GM18499 (cell line): ENCODE results near the gene GSTO1.
"Not testable (repeated sequence)": the region's sequence is repeated elsewhere in the genome, so short reads cannot be mapped to it uniquely, and the experiment has no call there.

Experiments
- ATAC-seq: cut with Tn5 transposase; IDR thresholded peaks from one replicate; pipeline ENCODE4 v1.9.1; 2021; ENCODE audit warnings: moderate number of reproducible peaks; ENCODE audit not compliant: insufficient read depth, unreplicated experiment

GSTO1 gene

DNA sequence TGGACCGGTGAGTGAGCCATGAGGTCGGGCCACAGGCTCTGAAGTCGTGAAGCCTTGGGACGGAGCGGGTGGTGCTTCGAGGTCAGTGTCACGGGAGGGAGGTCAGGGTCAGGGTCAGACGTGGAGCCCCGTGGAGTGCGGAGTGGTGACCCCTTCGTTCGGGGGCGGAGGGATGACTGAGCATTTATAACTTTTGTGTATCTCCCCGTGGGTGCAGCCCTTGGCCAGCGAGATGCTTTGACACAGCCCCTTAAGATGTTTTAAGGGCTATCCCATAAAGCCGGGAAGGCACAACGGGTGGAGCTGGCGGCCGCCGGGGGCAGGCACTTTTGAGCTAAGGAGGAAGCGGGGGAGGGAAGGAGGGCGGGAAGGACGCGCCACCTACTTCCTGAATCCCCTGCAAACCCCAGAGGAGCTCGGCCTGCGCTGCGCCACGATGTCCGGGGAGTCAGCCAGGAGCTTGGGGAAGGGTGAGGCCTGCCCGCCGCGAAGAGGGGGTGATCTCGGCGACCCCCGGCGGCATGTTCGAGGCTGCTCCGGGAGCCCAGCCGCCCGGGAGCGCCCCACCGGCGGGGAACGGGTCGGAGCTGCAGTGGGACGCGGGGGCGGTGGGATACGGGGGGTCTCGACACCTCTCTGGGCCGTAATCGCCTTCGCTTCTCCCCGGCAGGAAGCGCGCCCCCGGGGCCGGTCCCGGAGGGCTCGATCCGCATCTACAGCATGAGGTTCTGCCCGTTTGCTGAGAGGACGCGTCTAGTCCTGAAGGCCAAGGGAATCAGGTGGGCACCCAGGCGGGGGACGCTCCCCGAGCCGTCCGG lies at the start of gene GSTO1:
TSS of gene GSTO1 (plus strand) at position 400 of the 818 bp plus-strand sequence. CDS start at position 437, 37 bp downstream.
- ATAC-seq, result no peak

DNA sequence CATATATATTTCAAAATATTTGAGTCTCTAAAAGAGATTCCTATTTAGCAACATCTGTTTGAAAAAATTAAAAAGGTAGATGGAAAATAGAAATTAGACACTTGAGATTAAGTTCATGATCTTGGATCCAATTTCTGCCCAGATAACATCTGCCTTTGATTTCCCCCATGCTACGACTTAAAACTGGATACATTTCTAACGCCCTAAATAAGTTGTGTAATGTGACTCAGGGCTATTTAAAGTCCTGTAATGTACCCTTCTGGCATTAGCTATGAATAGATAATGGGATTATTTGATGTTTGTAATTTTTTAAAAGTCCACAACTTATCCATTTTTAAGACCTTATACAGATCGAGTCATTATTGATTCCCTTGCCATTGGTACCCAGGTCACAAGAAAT lies 46.0 kb upstream of the GSTO1 start:
- no peak for ATAC-seq

DNA sequence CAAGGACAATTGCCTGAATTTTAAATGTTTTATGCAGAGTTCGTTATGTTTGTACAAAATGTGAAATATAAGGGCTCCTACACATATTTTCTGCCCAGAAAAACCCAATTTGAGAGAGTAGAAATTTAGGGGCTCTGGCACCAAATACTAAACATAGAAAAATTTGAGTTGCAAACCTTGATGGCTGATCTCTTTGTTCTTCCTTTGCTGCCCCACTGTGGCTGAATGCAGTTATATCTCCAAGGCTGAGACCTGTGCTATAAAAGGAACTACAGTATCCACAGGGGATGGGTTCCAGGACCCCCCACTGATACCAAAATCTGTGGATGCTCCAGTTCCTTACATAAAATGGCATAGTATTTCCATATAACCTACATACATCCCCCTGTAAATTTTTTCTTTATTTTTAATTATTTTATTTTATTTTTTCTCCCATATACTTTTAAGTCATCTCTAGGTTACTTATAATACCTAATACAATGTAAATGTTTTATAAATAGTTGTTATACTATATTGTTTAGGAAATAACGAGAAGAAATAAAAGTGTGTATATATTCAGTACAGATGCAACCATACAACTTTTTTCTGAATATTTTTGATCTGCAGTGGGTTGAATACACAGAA lies 45.0 kb upstream of the GSTO1 start:
- no peak for ATAC-seq

DNA sequence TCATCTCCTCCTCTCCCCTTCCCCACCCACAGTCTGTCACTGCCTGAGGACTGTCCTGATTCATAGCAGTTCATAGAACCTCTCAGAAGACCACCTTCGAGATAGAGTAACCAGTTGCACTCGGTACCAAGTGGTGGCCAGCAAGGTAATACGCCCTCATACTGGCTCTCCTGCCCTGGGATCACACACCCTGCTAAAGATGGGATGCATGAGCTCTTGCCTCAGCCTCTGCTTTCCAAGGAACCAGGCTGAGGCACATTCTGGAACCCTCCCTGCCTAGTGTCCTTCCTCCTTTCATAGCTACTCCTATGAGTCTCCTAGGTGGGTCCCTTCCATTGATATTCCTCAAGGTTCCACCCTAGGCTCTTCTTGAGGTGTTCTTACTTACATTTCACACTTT lies 38.1 kb upstream of the GSTO1 start:
- no peak for ATAC-seq

DNA sequence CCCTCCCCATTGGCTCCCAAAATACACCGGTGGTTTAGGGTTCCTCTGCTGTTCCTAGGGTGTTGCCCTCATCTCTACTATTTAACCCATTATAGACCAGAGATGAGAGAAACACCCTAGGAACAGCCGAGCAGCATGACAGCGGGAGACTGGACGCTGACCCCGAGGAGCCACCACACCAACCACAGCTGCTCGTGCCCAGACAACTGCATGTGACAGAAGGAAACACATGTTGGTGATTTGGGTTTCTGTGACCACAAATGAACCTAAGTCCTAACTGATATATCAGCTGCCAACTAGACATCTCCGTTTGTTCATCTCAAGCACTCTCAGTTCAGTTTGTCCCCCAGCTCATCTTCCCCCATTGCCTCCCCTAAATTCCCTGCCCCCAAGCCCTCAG lies 35.9 kb upstream of the GSTO1 start:
- ATAC-seq, result no peak

DNA sequence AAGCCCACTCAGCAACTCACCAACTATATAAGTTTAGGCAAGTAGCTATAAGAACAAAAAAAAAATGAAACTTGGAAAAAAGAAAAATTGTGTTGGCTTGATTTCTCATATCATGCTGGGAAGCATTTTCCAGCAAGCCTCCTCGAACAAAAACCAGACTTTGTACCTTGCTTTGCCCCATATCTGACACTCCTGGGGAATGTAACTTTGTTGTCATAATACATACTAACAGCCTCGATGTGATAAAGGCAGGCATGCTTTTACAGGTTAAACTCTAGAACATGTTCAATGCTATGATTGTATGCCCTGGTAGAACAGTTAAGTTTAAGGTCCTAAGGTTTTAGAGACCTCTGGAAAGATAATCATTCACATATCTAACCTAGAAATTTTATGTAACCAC lies 34.2 kb upstream of the GSTO1 start:
- ATAC-seq, result no peak

DNA sequence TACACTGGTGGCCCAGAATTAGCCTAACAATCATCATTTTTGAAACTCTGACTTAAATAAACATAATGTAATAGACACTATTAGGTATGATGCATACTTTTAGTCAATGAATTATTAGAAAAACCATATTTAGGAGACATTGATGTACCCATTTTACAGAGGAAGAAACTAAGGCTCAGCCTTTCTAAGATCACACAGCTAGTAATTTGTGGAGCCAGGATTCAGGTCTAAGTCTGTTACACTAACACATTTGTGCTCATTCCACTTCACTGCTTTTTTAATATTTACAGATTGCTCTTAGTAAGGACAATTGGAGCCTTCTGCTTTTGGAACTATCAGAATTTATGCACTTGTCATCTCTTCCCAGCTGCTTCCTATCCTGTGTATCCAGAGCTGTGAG lies 31.4 kb upstream of the GSTO1 start:
- no peak for ATAC-seq

DNA sequence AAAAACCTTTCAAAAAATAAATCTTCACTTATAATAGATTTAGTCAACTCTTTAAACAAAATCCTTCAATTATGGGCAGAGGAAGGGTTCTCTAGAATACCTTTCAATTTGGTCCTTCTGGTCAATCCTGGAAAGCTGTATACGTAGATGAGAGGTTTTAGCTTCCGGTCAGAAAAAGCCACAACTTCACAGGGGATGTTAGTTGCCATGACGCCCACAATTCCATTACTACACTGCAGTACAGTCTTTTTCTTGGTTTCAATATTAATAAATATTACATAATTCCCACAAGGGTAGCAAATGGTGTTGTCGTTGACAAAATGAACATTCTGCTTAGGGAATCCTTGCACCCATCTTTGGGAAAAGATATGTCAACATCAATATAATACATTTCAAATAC lies 24.2 kb upstream of the GSTO1 start:
- ATAC-seq, result no peak

DNA sequence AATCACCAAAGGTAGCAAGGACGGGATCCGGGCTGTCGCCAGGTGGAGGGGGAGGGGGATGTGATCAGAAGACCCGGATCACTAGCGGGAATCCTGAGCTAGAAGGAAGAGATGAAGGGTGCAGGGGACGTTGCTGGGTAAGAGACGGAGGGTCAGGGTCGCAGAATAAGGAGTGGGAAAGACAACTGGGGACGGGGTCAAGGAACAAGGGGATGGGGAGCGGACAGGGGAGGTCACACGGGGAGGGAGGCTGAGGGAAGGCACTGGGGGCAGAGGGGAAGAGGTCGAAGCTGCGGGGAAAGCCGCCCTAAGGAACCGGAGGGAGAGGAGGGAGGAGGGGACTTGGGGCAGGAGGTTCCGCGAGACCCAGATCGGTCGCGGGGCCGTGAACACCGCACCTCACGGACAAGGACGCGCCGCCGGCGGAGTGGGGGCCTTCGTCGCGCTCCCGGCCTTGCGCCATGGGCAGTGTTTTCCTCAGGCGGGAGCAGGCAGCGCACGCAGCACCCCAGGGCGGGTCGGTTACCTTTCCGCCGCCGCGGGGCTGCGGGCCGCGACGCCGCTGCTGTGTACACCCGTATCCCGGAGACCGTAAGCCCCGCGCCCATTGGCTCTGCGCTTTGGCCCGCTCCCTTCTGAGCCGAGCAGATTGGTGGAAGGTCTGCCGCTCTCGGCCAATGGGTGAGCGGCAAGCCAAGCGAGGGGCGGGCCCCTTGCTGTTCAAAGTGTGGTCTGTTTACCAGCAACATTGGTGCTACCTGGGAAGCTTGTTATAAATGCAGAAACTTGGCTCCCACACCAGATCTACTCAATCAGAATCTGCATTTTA lies 22.7 kb upstream of the GSTO1 start, which contains the start of gene CFAP43:
TSS of gene CFAP43 (minus strand) at position 581 of the 829 bp plus-strand sequence. CDS start at position 463, 118 bp downstream.
- ATAC-seq, result peak; percentile 100

DNA sequence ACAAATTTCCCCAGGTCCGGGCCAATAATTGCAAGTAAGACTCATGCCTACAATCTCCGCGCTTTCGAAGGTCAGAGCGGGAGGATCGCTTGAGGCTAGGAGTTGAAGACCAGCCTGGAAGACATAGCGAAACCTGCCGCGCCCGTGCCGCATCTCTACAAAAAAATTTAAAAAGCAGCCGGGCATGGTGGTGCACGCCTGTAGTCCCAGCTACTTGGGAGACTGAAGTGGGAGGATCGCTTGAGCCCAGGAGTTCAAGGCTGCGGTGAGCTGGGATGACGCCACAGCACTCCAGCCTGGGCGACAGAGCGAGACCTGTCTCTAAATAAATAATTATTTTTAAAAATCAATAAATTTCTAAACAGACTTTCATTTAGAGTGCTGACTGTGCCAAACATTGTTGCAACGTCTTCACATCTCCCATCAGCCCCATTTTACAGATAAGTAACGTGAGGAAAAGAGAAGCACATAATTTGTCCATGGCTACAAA lies 22.0 kb upstream of the GSTO1 start:
- ATAC-seq, result no peak

DNA sequence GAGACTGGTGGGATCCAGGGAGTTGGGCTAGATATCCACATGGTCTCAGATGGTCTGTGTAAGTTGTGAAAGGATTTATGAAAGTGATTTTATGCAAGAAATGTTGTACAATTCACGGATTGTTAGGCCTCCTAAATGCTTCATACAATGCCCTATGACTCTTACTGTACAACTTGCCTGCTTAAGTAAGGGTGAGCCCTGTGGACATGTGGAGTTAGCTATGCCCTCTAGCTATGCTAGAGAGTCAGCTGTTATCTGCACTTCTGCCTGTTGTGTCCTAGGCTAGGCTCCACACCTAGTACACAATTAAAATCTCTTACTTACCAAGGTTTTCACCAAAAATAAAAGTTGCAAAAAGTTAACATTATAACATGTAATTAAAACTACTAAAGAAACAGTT lies 20.9 kb upstream of the GSTO1 start:
- no peak for ATAC-seq

DNA sequence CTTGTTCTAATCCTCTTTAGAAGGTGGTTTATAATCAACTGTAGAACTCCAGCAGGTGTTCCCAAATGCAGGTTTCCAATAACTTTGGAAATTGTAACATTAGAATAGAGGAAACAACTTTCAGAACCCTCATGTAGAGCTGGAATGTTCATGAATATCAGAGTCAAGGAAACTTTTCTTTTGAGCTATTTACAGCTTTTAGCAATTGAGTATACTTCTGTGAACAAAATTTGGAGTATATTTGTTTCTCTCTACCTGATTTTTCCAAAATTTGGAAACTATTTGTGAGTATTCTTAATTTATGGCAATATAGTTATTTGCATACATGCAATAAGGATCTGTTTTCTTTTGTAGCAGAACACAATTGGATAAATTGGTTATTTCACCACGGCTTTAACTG lies 19.8 kb upstream of the GSTO1 start:
- ATAC-seq, result no peak

DNA sequence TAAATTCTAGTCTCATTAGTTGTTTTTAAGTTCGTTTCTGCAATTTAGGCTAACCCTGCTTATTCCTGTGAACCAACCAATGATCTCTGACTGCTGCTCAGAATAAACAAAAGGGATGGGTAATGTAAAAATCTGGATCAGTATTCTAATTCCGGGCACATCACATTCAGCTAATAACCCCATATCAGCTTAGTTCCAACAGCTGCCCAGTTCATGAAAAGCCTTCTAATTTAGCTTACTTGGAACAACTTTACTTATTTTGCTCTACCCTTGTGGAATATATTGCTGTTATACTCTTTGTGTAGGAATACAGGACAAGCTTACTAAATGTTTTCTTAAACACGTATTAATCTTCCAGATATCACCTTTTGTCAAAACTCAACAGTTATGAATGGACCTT lies 18.9 kb upstream of the GSTO1 start:
- ATAC-seq, result no peak

DNA sequence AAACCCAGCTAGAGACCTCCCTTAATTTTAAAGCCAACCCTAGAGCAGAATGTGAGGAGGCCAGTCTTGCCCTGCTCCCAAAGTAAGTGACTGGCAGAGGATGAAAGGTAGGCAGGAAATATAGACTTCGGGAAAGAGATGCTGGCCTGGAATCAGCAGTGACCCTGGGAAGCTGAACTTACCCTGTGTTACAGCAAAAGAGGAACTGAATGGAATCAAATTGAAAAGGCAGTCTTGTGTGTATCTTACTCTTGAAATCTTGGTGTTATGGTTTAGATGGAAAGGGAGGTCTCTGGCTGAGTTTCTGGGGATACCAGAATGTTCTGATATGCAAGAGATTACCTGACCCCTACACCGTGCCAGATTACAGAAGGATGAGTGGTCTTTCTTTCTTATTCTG lies 14.6 kb upstream of the GSTO1 start:
- no peak for ATAC-seq

DNA sequence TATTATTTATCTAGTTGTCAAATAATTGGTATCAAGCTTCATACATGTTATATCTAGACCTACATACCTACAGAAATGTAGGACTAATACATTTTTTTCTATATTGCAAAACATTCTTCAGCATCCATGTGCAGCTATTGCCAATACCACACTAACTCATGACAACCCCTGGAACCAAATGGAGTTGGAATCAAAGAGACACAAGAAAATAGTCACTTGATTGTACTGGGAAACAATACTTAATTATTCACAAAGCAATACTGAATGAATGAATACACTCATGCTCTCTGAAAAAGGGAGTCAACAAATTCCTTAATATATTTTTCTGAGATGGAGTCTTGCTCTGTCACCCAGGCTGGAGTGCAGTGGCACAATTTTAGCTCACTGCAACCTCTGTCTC lies 12.1 kb upstream of the GSTO1 start:
- no peak for ATAC-seq

DNA sequence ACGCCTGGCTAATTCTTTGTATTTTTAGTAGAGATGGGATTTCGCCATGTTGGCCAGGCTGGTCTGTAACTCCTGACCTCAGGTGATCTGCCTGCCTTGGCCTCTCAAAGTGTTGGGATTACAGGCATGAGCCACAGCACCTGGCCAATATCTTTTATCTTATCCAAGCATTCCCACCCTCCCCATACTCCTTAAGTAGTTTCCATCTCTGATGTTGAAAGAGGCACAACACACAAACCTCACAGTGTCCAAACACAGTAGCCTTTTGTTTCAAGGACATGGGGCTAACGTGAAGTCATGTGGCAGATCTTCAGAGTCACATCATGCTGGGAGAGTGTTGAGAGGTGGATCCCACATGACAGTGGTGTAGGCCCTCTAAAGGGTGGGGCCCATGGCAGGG lies 11.7 kb upstream of the GSTO1 start:
- ATAC-seq, result not testable (repeated sequence)

DNA sequence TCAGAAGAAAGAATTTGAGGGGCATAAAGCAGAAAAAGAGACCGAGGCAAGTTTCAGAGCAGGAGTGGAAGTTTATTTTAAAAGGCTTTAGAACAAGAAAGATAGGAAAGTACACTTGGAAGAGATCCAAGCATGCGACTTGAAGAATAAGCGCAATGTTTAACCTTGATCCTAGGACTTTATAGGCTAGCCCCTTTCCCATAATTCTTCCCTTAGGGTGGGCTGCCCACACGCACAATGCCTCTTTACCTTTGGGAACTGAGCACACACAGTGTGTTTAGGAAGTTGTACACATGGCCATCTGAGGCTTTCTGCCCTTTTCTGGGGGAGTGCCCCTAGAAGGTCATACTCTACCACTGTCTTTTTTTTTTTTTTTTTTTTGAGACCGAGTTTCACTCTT lies 11.2 kb upstream of the GSTO1 start:
- no peak for ATAC-seq

DNA sequence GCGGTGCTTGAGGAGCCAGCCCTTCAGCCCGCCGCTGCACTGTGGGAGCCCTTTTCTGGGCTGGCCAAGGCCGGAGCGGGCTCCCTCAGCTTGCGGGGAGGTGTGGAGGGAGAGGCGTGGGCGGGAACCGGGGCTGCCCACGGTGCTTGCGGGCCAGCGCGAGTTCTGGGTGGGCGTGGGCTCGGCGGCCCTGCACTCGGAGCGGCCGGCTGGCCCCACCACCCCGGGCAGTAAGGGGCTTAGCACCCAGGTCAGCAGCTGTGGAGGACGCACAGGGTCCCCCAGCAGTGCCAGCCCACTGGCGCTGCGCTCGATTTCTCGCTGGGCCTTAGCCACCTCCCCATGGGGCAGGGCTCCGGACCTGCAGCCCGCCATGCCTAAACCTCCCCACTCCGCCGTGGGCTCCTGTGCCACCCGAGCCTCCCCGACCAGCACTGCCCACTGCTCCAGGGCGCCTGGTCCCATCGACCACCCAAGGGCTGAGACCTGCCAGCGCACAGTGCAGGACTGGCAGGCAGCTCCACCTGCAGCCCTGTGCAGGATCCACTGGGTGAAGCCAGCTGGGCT lies 9.5 kb upstream of the GSTO1 start:
- ATAC-seq, result no peak

DNA sequence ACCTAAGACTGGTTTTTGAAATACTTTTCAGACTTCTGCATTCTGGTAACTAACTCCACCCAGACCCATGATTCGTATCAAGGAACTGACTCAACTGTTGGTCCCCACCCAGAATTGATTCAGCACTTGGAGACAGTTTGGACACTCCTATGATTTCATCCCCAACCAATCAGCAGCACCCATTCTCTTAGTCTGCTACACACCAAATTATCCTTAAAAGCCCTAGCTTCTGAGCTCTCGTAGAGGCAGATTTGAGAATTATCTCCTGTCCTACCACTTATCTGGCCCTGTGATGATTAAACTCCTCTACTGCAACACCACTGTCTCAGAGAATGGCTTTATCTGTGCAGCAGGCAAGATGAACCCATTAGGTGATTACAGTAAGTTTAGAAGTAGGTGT lies 7.7 kb upstream of the GSTO1 start:
- no peak for ATAC-seq

DNA sequence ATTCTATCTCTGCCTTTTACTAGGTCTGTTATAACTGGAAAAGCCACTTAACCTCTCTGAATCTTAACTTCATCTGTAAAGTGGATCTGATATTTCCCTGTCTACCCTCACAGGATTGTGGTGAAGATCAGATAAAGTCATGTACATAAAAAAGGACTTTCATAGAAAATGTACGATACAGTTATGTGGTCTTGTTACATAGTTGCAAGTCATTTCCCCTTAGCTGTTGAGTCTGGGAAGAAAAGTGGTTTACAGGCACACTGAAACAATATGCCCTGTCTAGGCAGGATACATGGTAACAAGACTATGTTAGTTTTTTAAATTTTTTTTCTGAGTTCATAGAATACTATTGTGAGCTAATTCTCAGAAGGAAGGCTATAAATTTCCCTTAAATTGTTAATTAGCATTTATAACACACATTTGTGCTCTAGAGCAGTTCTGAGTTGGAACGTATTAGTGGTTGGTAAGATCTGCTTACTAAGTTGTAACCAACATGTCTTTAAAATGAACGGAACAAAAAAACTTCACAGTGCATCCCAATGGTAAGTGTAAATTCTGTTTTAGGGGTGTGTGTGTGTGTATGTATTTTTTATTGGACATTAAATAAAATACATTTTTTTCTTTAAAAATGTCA lies 7.1 kb upstream of the GSTO1 start:
- ATAC-seq, result no peak
